ENCODE results near the gene TMEM255A.

The TMEM255A gene

DNA sequence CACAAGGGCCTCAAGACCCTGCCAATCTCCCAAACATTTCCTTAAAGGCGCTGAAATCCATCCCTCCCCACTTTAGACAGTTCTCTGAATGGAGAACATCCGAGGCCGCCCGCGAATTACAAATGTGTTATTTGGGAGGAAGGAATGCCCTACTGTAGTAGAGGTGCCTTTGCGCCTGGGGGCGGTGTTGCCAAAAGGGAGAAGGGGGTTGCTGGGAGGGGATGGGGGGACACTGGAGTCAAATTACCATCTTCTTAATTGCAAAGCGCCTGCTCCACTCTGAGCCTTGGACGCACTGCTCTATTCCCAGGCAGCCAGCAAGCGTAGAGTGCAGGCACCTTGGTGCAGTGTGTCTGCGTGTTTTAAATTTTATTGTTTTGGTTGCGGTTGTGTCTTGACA lies 2.7 kb downstream of the TMEM255A start:
- peak in 2 of 58 donors; percentile 1 to 3 for DNase-seq

DNA sequence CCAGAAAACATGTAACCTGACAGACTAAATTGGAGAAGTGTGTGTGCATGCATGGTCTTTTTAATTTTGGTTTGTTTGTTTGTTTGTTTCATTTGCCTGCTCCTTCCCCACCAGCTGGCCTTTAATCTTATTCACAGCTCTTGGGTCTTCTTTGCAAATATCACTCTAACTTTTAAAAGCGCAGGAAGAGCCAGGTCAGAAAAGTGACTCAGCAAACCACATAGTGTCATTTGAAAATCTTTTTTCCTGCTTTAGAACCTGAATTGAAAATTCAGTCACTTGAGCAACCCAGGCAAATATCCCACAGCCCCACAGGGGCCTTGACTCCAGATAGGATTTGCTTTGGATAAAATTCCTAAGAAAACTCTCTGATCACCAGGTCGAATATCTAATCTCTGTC lies 4.6 kb downstream of the TMEM255A start:
- no peak for DNase-seq

DNA sequence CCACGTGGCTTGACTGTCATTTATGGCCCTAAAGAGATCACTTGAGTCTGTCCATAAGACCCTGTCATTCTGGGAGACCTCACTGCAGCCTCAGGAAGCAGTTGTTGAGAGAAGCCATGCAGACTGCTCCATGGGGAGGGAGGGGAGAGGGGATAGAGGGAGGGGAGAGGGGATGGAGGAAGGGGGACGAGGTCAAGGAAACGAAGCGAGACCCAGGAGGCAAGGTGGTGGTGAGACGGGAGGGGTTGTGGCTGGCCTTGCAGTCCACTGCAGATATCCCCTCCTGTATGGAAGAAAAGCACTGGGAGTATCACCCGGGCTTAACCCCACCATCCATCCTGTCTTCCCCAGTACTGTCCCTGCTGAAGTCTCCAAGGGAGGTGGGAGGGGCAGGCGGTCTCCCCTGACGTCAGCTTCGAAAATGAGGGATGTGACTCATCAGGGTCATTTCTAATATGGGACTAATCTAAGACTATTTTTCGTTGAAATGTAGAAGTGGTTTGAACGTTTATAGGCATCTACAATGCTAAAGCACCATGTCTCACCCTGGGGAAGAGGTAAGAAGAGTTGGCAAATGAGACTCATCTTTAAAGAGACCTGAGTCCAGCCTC lies 5.6 kb downstream of the TMEM255A start:
- DNase-seq, result no peak

DNA sequence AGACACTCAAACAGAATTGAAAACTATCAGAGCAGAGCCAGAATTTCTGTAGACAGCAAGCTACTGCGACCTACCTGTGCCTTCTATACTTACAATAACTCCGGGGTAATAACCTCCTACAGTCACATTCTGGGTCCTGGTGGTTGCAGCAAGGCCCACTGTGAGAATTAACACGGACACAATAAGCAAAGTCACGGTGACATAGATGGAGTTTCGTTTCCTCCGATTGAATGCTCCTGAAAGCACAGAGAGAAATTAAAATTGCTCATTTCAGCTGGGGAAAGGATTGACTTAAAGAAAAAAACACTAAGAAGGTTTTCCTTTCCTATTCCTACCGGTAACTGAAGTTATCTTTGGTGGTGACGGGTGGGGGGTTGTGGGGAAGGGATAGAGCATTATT lies 7.0 kb downstream of the TMEM255A start:
- DNase-seq, result no peak

DNA sequence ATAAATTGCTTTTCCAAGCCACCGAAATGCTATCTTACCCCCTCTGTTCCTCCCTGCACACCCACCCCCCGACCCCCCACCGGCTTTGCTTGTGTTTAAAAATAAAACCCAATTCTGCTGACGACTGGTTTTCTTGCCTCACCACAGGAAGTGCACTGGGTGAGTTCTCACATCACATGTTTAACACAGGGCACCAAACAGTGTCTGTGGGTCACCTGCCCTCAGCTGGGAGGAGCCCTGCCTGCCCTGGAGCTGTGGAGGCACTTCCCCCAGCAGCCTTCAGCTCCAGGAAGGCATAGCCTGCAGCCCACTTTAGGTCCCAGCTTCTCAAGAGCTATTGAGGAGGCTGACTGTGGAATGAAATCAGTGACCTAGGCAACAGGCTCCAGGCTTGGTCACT lies 8.8 kb downstream of the TMEM255A start:
- DNase-seq, result peak in 4 of 58 donors; percentile 1 to 9 (median 2)

DNA sequence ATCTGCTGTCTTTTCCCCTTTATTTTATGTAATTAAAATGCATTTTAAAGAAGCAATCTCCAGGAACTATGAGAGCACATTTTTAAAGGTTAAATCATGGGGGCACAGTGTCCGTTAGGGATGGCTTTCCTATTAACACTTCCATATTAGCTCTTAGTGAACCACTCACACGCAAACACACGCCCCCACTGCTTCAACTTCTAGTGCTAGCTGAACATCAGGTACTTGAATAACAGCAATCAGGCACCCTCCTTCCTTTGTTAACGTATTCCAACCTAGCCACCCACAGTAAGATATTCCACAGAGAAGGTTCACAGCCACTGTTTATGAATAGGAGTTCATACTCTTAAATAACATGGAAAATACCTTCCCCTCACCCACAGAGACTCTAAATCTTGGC lies 9.3 kb downstream of the TMEM255A start:
- DNase-seq, result no peak

DNA sequence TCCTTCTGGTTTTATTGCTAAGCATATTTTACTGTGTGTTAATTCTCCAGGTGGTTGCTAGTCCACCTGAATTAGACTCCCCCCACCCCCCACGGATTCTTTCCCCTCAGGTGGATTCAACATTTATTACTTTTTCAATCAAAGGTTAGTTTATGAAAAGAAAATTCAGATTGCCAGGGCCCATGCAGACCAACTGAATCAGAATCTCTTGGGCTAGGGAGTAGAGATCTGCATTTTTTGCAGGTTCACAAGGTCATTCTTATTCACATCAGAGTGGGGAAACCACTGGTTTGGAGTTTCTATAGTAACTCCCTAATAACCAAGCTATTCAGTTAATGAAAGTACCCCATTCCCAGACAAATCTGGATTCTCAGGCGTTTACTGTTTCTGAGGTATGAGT lies 9.8 kb downstream of the TMEM255A start:
- no peak for DNase-seq

DNA sequence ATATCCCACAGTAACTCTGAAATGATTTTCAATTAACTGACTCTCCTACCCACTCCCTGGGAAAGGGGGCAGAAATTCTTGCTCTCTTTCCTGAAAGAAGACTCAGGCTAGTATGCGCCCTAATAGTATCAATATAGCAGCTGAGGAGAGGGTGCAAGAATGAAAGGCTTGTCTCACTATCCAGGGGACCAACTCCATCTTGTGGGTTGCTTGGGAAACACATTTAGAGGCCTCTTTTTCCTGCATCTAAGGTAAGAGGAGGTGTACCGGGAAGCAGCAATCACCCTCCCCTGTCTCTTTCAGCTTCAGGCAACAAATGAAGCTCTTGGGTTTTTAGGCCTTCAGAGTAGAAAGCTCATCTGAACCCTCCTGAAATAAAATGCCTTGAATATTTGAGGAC lies 11.3 kb downstream of the TMEM255A start:
- no peak for DNase-seq

DNA sequence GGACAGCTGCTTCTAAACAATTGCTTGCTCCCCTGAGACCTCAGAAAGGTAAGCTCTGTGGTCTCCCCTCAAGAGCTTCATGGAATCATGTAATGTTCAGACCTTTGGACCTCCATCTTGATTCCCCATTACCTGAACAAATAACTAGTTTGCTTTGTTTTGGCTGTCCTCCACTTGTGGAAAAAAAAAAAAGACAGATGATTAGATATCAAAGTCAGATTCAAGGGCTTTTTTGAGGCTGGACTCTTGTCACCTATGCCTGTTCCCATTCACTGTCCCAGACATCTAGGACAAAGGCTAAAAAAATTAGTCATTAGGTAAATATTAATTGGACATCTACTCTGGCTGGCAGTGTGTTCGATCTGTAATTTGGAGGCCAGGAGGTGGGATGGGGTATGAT lies 13.3 kb downstream of the TMEM255A start:
- no peak for DNase-seq

DNA sequence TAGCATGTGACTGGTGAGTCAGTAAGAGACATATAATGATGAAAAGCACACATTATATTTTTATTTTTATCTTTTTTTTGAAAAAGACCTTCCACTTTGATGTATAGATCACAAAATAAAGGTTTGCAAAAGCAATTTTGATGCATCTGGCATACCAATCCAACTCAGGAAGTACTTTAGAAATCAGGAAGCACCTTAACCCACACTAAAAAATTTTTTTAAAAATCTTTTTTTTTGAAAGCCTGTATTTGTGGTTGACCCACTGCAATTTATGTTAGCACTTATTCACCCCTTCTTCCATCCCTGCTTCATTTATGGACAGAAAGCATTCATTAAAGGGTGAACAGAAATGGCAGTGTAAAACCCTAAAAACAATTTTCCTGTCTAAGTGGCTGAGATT lies 16.6 kb downstream of the TMEM255A start:
- no peak for DNase-seq

DNA sequence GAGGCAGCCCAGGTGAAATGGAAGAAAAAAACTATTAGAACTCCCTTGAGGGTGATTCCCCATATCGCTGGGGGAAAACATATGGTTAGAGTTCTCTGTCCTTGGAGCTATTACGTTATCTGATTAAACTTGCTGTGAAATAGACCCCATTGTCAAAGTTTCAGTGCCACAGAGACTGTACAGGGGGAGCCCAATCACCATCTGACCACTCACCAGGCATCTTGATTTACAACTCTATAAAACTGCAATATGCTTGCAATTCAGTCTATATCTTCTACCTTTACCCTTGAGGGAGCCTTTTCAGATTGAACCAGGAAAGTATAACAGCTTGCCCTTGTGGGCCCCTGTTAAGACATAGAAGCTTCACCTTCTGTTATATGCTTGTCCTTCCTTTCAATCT lies 18.2 kb downstream of the TMEM255A start:
- no peak for DNase-seq

DNA sequence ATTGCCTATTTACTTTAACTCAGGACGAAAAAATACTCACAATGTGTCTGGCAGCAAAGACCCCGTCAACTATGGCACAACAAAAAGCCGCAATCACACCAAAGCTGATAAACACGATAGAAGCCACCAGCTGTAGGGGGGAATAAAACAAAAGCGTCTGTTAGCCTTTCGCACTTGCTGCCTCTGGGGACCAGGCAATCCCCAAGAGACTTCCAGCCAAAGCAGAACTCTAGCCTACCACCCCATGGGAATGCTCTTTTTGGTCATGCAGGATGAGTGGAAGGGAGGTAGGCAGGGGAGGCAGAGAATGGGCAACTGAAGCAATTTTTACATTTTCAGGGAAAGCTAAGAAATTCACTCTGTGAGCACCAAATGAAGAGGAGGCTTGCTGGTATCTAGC lies 20.1 kb downstream of the TMEM255A start:
- no peak for DNase-seq

DNA sequence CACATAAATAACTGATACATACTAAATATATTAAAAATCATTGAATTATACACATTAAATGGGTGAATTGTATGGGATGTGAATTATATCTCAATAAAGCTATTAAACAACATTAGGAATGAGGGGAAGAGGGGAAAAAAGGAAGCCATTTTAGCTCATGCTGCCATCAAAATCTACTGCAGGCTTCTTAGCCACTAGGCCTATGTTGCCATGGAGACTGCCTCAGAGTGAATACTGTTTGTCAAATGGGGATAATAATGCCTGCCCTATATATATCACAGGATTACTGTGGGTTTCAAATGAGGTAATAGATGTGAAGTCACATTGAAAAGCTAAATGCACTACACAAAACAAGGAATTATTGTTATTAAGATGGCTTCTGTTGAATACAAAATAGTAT lies 21.2 kb downstream of the TMEM255A start:
- no peak for DNase-seq

DNA sequence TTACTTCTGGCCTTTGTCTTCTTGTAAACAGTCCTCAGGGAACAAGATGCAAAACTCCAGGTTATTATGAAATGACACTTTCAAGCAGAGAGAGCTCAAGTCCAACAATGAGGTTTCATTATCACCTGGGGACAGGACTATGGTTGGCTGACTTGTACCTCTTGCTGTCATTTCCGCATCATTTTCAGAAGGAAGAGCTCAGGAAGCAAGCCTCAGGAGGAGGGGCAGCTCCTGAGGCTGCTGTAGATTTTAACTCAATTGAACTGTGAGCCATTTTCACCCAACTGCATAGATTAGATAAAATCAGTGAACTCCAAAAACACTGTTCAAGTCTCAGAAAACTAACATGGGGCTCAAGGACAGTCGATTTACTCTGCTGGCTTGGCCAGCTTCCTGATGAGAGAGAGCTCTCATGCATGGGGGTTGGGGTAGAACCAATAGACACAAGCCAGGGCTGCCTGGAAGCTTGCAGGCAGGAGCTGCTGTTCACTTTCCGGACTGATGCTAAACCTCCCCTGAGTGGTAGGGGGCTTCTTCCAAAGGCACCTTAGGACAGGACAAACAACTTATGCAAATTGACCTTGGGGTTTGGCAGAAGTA lies 23.6 kb downstream of the TMEM255A start:
- DNase-seq, result no peak

DNA sequence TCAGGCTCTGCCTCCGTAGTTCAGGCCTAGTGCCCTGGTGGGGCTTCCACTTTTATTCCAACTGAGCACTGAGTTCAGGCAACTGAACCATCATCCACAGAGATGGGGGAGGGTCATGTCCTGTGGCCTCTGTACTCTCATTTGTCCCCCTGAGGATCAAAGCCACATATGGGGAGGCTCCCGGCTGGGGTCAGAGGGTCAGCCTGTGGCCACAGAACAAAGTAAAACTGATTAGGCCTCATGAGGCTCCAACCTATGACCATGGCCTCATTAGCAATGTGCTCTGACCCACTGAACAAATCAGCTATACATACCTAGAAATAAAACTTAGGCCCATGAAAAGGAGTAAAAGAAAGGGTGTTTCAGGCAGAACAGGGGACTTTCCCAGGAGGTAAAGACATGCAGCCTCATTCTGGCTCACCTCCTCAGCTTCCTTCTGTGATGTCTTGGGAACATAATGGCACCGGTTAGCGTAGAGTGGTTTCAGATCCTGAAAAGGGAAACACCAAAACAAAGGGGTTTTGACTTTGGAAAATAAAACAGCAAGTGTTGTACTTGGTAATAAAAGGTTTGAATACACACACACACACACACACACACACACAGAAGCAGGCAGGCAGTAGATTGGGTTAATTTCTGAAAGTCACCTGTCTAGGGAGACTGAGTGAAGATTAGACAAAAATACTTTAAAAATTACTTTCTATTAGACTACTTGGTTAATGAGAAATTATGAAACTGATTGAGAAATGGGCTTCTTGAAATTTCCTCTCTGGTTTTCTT lies 24.3 kb downstream of the TMEM255A start:
- DNase-seq, result no peak

DNA sequence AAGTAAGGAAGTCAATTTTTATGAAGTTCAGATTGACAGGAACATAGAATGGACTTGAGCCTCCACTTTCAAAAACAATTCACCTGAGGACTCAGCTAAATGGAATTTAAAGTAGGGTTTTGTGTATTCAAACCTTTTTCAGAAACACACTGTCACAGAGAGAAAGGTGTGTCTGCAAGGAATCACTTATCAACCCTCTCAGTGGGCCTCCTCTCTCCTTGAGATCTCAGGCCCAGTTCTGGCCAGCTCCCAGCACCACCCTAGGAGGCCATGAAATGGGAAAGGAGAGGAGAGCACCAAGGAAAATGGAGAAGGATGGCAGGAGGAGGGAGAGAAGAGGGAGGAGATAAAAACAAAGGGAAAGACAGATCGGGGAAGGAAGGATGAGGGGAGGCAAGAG lies 28.6 kb downstream of the TMEM255A start:
- no peak for DNase-seq

DNA sequence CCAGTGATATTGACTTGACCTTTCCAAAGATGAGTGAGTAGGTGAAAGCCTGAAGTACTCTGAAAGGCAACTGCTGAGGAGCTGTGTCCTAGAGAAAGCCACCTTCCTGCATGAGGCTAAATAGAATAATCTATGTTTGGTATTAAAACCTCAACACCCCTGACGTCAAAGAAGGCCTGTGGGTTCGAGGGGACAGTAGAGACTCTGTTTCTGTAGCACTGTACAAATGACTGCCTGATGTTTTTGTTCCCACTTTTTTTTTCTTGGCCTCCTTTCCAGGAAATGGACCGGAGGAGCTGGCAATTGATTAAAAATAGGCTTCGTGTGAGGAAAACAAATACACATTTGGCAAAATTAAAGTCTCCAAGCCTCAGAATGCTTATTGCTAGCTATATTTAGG lies 29.5 kb downstream of the TMEM255A start:
- DNase-seq, result no peak

DNA sequence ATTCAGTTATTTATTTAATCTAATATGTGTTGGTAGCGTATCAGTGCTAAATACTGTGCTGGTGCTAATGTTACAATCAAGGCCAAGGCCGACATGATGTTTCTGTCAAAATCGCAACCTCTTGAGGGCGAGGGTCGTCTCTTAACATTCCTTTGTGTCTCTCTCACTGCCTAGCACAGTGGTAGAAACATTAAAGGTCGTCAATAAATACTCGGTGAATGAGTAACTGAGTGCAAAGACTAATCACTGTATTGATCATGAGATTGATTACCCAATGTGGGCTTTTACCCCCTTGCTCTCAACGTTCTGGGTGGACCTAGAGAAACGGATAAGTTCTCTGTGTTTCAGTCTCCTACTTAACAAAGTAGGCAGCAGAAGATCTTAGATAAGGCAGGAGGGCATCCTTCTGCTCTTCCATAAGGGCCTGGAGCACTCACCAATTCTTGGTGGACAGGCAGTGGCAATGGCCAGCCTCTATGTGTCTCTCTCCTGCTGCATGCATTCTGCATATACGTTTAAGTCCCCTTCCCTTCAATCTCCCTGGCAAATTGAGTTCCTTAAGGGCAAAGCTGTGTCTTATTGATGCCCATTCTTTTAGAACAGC lies 30.1 kb downstream of the TMEM255A start:
- DNase-seq, result no peak

DNA sequence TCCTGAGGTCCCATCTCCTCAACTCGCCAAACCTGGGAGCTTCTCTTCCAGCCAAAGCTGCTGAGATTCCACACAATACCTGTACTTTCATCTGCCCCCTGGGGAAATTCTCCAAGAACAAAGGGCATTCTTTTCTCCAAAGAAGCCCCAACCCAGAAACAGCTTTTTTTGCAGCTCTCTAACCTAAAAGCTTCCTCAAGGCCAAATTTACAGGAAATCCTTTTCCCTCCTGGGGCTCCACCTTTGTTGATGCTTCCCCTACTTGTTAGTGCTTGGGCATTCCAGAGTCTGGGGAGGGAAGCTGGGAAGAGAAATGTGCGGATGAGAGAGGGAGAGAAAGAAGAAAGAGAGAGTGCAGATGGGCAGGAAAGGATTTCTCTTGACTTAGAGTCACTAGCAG lies 36.3 kb downstream of the TMEM255A start:
- DNase-seq, result no peak

DNA sequence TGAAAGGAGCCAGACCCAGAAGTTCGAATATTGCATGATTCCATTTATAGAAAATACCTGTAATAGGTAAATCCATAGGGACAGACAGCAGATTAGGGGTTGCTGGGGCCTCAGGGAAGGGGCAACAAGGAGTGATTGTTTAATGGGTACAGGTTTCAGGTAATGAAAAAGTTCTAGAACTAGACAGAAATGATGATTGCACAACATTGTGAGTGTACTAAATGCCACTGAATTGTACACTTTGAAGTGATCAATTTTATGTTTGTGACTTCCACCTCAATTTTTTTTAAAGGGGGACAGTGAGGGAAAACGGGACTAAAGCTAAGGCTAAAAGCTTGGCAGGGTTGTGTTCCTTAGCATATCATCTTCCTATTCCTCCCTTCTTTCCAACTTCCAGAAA lies 37.1 kb downstream of the TMEM255A start:
- no peak for DNase-seq

DNA sequence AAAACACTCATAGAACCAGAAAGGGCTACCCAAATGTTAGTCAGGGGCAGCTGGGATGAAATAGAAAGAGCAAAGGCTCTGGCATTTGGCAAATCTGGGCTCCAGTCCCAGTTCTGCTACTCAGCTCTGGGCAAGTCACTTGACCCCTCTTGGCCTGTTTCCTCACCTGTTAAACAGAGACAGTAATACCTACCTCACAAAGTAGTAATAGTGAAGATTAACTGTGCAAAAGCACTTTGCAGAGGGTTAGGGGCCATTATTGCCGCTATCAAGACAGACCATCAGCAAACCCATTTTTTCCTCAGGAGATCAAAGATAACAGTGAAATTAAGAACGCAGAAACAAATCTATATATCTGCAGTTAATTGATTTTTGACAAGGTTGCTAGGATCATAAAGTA lies 40.0 kb downstream of the TMEM255A start:
- DNase-seq, result peak in 1 of 58 donors; percentile 3

DNA sequence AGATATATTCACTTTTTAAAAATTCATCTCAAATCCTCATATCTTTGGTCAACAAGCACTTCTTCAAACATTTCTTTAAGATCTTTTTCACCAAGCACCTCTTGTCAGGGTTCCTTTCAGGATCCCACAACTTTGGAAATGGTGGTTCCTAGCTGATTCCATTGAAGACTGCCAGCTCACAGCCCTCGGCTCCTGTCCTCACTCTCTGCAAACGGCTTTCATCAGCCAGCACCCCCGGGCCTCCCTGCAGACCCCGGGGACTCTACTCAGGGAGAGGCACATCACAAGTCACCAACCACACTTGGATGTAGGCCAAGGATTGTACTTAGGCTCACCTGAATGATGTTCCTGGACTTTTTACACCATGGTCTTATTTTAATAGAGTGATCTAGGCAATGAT lies 40.7 kb downstream of the TMEM255A start:
- no peak for DNase-seq

All from anterior cingulate cortex (tissue), 58 donors.